GM10266 (cell line): ENCODE data around the gene AIMP1.
"Not testable (repeated sequence)": the region's sequence is repeated elsewhere in the genome, so short reads cannot be mapped to it uniquely, and the experiment has no call there.

ENCODE experiments used
- DNase-seq: peaks from one replicate; pipeline ENCODE4 v3.0.0; 2012; ENCODE audit errors: extremely low spot score
- TF ChIP-seq, protein P1 (sequence below): IDR thresholded peaks from 2 replicates; pipeline ENCODE4 v1.5.1; 2012; ENCODE audit warnings: mild to moderate bottlenecking, low read depth; ENCODE audit not compliant: control insufficient read depth, insufficient read depth; ENCODE audit errors: missing control alignments

The AIMP1 gene

DNA sequence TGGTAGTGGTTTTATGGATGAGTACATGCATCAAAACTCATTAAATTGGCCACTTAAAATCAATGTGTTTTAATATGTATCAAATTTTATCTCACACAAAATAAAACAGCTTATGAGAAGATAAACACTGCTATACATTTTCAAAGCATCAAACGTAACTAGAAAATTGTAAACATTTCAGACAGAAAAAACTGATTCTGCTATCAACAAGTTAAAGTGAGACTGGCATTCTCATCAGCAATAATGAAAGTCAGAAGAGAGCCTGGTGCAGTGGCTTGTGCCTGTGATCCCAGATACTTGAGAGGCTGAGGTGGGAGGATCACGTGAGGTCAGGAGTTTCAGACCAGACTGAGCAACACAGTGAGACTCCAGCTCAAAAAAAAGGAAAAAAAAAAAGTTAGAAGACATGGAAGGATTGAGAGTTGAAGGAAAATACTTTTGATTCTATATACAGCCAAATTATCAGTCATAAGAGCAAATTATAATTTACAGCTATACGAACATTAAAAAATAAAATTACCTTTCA lies 3.3 kb upstream of the AIMP1 start:
- DNase-seq: no peak
- TF ChIP-seq, protein P1, sequence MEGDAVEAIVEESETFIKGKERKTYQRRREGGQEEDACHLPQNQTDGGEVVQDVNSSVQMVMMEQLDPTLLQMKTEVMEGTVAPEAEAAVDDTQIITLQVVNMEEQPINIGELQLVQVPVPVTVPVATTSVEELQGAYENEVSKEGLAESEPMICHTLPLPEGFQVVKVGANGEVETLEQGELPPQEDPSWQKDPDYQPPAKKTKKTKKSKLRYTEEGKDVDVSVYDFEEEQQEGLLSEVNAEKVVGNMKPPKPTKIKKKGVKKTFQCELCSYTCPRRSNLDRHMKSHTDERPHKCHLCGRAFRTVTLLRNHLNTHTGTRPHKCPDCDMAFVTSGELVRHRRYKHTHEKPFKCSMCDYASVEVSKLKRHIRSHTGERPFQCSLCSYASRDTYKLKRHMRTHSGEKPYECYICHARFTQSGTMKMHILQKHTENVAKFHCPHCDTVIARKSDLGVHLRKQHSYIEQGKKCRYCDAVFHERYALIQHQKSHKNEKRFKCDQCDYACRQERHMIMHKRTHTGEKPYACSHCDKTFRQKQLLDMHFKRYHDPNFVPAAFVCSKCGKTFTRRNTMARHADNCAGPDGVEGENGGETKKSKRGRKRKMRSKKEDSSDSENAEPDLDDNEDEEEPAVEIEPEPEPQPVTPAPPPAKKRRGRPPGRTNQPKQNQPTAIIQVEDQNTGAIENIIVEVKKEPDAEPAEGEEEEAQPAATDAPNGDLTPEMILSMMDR: no peak

DNA sequence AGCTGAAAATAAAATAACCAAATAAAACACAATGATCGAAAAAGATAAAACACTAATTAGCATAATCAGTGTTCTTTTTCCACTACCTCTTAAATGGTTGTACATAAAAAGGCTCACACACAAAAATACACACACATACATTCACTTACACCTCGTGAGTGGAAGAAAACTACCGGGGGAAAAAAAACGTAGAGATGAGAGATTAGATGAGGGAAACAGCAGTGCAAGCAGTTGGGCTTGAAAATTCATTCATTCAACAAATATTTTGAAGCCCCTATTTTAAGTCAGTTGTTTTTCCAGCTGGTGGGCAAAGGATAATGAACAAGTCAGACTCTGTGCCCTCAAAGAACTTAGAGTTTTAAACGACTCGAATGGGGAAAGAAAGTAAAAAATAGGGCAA lies 1.4 kb upstream of the AIMP1 start:
- TF ChIP-seq, protein P1: no peak
- no peak for DNase-seq

DNA sequence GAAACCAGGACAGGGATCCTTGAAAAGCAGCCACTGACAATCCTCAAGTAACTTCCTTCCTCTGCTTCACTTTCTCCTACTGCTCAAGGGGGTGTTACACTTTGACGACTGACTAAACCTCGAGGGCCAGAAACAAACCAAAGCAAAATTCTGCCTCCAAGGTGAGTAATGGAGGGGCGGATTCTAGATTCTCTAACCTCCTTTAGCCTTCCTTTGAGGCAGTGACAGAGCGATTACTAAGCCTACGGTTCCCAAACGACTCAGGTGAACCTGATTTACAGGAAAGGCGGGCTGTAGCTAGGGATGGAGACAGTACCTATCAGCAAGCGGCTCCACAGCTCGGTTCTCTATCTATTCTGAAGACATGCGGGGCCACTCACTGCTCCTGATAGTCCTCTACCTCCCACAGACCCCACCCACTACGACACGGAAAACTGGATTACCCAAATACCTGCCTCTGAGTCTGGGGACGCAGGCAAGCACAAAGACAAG lies 828 bp upstream of the AIMP1 start:
- DNase-seq: no peak
- TF ChIP-seq, protein P1: no peak

DNA sequence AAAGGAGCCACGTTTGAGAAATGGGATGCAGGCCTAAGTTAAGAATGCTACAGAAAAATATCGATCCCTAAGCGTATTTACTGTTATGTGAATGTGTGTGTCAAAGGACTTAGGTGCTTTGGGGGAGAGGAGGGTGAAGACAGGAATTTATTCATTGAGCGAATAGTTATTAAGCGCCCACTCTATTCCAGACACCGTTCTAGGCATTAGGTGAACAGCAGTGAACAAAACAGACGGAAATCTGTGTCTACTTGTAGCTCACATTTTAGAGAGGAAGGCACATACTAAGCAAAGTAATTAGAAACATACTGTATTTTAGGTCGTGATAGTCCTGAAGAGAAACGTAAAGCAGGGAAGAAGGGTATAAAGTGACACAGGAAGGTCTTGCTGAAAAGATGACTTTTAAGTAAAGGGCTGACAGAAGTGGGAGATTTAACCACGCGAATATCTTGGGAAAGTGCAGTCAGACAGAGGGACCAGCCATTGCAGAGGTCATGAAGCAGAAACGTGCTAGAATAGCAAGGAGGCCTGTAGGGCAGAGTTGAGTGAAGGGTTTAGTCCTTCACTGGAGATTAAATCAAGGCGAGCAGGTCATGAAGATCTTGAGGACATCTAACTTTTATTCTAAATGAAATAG lies 541 bp downstream of the AIMP1 start:
- TF ChIP-seq, protein P1: no peak
- DNase-seq: no peak

DNA sequence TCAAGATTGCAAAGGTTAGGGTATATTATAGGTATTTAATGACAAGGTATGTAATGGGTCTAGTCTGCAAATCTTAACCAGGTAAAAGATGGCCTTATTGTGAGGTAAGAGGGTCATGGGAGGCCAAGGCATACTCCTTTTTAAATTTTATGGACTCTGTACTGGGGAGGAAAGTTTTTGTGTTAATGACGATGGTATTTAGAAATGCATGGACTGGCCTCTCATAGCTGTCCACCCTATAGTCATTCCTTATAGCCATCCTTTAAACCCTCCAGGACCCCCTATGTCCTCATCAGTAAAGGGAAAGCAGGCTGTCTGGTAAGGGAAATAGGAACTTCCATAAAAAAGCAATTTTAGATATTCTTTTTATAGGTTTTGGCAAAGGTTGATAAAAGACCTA lies 1.5 kb downstream of the AIMP1 start:
- DNase-seq: no peak
- TF ChIP-seq, protein P1: no peak

DNA sequence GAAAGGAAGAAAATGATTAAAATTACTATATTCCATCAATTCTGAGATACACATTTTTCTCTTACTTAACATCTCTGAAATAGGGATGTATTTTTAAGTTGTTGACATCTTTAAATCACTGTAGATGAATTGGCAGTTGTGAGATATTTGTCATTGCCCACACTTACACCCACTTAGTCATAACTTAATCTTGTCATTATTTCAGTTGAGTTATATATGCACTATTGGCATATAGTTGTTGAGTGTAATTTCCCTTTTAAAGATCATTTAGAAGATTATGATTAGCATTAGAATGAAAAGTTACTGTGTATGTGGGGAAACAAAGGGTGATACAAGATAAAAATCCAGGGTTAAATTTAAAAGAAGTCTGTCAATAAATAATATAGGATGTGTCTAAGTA lies 2.2 kb downstream of the AIMP1 start:
- TF ChIP-seq, protein P1: no peak
- DNase-seq: no peak

DNA sequence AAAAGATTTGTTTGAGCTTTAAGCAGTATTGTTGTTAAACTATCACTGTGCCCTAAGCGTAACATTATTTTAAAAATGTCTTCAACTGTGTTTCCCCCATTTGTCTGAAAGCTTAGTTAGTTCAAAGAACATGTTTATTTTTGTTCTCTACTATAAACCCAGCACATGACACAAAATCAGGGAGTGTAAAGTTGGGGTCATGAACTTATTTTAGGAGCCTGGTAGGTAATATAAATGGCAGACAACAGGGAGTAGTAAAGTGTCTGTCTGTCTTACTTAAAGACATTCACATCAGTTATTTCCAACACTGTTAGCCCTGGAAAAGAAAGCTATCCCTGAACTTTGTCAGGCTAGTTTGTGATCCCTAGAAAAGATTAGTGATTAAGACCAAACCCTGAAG lies 3.9 kb downstream of the AIMP1 start:
- no peak for DNase-seq
- TF ChIP-seq, protein P1: no peak

DNA sequence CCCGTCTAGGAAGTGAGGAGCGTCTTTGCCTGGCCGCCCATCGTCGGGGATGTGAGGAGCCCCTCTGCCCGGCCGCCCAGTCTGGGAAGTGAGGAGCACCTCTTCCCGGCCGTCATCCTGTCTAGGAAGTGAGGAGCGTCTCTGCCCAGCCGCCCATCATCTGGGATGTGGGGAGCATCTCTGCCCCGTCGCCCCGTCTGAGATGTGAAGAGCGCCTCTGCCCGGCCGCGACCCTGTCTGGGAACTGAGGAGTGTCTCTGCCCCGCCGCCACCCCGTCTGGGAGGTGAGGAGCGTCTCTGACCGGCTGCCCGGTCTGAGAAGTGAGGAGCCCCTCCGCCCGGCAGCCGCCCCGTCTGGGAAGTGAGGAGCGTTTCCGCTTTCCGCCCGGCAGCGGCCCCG lies 4.8 kb downstream of the AIMP1 start:
- DNase-seq: not testable (repeated sequence)

DNA sequence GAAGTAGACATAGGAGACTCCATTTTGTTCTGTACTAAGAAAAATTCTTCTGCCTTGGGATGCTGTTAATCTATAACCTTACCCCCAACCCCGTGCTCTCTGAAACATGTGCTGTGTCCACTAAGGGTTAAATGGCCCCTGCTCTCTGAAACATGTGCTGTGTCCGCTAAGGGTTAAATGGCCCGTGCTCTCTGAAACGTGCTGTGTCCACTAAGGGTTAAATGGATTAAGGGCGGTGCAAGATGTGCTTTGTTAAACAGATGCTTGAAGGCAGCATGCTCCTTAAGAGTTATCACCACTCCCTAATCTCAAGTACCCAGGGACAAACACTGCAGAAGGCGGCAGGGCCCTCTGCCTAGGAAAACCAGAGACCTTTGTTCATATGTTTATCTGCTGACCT lies 5.5 kb downstream of the AIMP1 start:
- not testable (repeated sequence) for DNase-seq
